Keratinocyte (primary cell): ENCODE measurements around the gene SLC25A24.

ENCODE experiments used
- EZH2 ChIP-seq: IDR thresholded peaks from one replicate; pipeline ENCODE4 v1.6.1; 2012; ENCODE audit warnings: inconsistent platforms, mild to moderate bottlenecking, low read length, moderate library complexity
- TF ChIP-seq, protein P1 (sequence below), 3 experiments: IDR thresholded peaks in 1 of 3; conservative IDR thresholded peaks in 1 of 3; optimal IDR thresholded peaks in 1 of 3; 2 replicates in 2 of 3; 3 replicates in 1 of 3; pipeline versions ENCODE3 to v1.5.1; 2011; ENCODE audit warnings: low read length in 3 of 3, mild to moderate bottlenecking in 3 of 3, moderate library complexity in 2 of 3, control low read depth in 1 of 3, inconsistent platforms in 1 of 3; ENCODE audit not compliant: insufficient read depth in 2 of 3; ENCODE audit errors: extremely low read depth in 1 of 3

DNA sequence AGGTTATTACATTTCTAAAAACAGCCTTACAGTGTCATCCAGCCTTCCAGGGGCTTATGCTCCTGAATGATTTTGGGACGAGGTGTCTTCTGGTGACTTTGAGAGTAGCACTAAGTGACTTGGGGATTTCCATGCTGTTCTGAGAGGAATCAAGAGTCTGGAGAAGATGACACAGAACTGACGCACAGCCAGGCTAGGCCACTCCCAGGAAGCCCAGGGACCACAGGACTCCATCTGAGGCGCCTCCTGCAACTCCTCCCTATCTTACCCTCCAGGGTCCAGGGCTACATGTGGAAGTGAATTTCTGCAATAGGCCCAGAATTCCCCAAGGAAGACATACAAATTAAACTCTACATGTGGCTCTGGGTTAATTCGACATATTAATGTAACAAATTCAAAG, 92.5 kb downstream of the SLC25A24 start:
- TF ChIP-seq, protein P1, sequence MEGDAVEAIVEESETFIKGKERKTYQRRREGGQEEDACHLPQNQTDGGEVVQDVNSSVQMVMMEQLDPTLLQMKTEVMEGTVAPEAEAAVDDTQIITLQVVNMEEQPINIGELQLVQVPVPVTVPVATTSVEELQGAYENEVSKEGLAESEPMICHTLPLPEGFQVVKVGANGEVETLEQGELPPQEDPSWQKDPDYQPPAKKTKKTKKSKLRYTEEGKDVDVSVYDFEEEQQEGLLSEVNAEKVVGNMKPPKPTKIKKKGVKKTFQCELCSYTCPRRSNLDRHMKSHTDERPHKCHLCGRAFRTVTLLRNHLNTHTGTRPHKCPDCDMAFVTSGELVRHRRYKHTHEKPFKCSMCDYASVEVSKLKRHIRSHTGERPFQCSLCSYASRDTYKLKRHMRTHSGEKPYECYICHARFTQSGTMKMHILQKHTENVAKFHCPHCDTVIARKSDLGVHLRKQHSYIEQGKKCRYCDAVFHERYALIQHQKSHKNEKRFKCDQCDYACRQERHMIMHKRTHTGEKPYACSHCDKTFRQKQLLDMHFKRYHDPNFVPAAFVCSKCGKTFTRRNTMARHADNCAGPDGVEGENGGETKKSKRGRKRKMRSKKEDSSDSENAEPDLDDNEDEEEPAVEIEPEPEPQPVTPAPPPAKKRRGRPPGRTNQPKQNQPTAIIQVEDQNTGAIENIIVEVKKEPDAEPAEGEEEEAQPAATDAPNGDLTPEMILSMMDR (optimal IDR thresholded peaks at IDR 0.05 in 1 of 3, IDR thresholded peaks at IDR 0.05 in 1 of 3, conservative IDR thresholded peaks at IDR 0.05 in 1 of 3; ENCODE audit: extremely low read depth in 1 of 3, insufficient read depth in 2 of 3, low read length in 3 of 3), result no peak
- TF ChIP-seq EZH2, result no peak
